HG02870 (cell line): ENCODE data around the gene VIT.
"Not testable (repeated sequence)": the region's sequence is repeated elsewhere in the genome, so short reads cannot be mapped to it uniquely, and the experiment has no call there.

Experiments
- ATAC-seq: cut with Tn5 transposase; IDR thresholded peaks from one replicate; pipeline ENCODE4 v1.9.1; 2021; ENCODE audit warnings: mild to moderate bottlenecking, moderate library complexity; ENCODE audit not compliant: unreplicated experiment

The VIT gene

GRCh38 chr2:36677386-36677785, 19.1 kb upstream of the VIT start:
- ATAC-seq = no peak

- ATAC-seq = no peak
These were observed 18.4 kb upstream of the VIT start for GRCh38 chr2:36677996-36678605.

- ATAC-seq = no peak
These were observed 17.7 kb upstream of the VIT start for GRCh38 chr2:36678856-36679255.

GRCh38 chr2:36680012-36680411, 16.5 kb upstream of the VIT start:
- ATAC-seq = no peak

- no peak for ATAC-seq
These were observed 13.9 kb upstream of the VIT start for GRCh38 chr2:36682562-36682961.

- ATAC-seq = no peak
These were observed 13.5 kb upstream of the VIT start for GRCh38 chr2:36683002-36683401.

- ATAC-seq = not testable (repeated sequence)
These were observed 8.2 kb upstream of the VIT start for GRCh38 chr2:36688291-36688690.

- not testable (repeated sequence) for ATAC-seq
These were observed 7.5 kb upstream of the VIT start for GRCh38 chr2:36689013-36689412.

GRCh38 chr2:36692121-36692520, 4.4 kb upstream of the VIT start:
- no peak for ATAC-seq

GRCh38 chr2:36693825-36694224, 2.7 kb upstream of the VIT start:
- no peak for ATAC-seq

GRCh38 chr2:36695746-36696415, 626 bp upstream of the VIT start:
- ATAC-seq = no peak

GRCh38 chr2:36697424-36698066, 1.0 kb downstream of the VIT start:
- ATAC-seq = no peak

GRCh38 chr2:36698993-36699392, 2.5 kb downstream of the VIT start:
- ATAC-seq = no peak

GRCh38 chr2:36700311-36700710, 3.8 kb downstream of the VIT start:
- no peak for ATAC-seq

- ATAC-seq = no peak
These were observed 4.9 kb downstream of the VIT start for GRCh38 chr2:36701391-36701795.

- ATAC-seq = no peak
These were observed 5.4 kb downstream of the VIT start for GRCh38 chr2:36701918-36702317.

- ATAC-seq = no peak
These were observed 6.3 kb downstream of the VIT start for GRCh38 chr2:36702781-36703180.

- no peak for ATAC-seq
These were observed 8.1 kb downstream of the VIT start for GRCh38 chr2:36704475-36705150.

- ATAC-seq = no peak
These were observed 9.0 kb downstream of the VIT start for GRCh38 chr2:36705326-36706020.

- ATAC-seq = no peak
These were observed 9.7 kb downstream of the VIT start for GRCh38 chr2:36706021-36706876.
